SK-N-SH (cell line): ENCODE results near the gene GLS. TPM values are rescaled to one million over a fixed set of nuclear protein-coding genes. Genes with fewer than 3 reads are reported as not detected.

ENCODE experiments used
- CTCF ChIA-PET: fragments of 300-600, 350-600 bp; formaldehyde crosslinking; extraction: SDS; loops from one replicate; lab custom pipeline; 2021; lab: Yijun Ruan, JAX
- POLR2A ChIA-PET: fragments of 350-600 bp; sonication (Branson Sonifier 250); formaldehyde crosslinking; extraction: SDS; loops from one replicate; lab custom pipeline; 2020; ENCODE audit warnings: antibody characterized with exemption, inconsistent platforms; lab: Yijun Ruan, JAX
- DNase-seq: peaks from one replicate; pipeline ENCODE4 v3.0.0; 2012
- H2AFZ ChIP-seq: fragments of 200-600 bp; sonication (generic); 2 replicates; pipeline ENCODE4 v1.8.1; 2016; ENCODE audit warnings: antibody characterized with exemption, mild to moderate bottlenecking, low read depth
- H3F3A ChIP-seq: fragments of 200-600 bp; sonication (generic); replicated peaks from 2 replicates; pipeline ENCODE3; 2016; ENCODE audit warnings: antibody characterized with exemption, mild to moderate bottlenecking; ENCODE audit not compliant: insufficient read depth
- H3K27ac ChIP-seq, 2 experiments: fragments of 200-500 bp in 1 of 2; fragments of 200-600 bp in 1 of 2; sonication (Bioruptor generic) in 1 of 2; sonication (generic), shearing (Covaris generic) in 1 of 2; 2 replicates each; pipeline versions ENCODE4 v1.5.1 to v1.6.1; 2014 to 2016; ENCODE audit warnings: low read depth in 2 of 2, inconsistent platforms in 1 of 2, low read length in 1 of 2, mild to moderate bottlenecking in 1 of 2, mixed read lengths in 1 of 2
- H3K27me3 ChIP-seq: fragments of 200-600 bp; sonication (generic), shearing (Covaris generic); 2 replicates; pipeline ENCODE4 v1.6.1; 2016; ENCODE audit warnings: mixed run types; ENCODE audit not compliant: insufficient read depth
- H3K36me3 ChIP-seq, 2 experiments: fragments of 200-500 bp in 1 of 2; fragments of 200-600 bp in 1 of 2; sonication (Bioruptor generic) in 1 of 2; sonication (generic) in 1 of 2; replicated peaks in 1 of 2; 2 replicates each; pipeline versions ENCODE3 to v1.5.1; 2014 to 2016; ENCODE audit warnings: low read length in 1 of 2, mild to moderate bottlenecking in 1 of 2; ENCODE audit not compliant: insufficient read depth in 2 of 2, control insufficient read depth in 1 of 2
- H3K4me1 ChIP-seq, 2 experiments: fragments of 200-500 bp in 1 of 2; fragments of 200-600 bp in 1 of 2; sonication (Bioruptor generic) in 1 of 2; sonication (generic), shearing (Covaris generic) in 1 of 2; 2 replicates each; pipeline versions ENCODE4 v1.5.1 to v1.6.1; 2014 to 2016; ENCODE audit warnings: low read depth in 1 of 2, low read length in 1 of 2, mixed run types in 1 of 2; ENCODE audit not compliant: insufficient read depth in 2 of 2, control insufficient read depth in 1 of 2
- H3K4me2 ChIP-seq: fragments of 200-600 bp; sonication (generic), shearing (Covaris generic); 2 replicates; pipeline ENCODE4 v1.6.1; 2017; ENCODE audit warnings: mixed run types
- H3K4me3 ChIP-seq, 2 experiments: fragments of 200-500 bp in 1 of 2; fragments of 200-600 bp in 1 of 2; sonication (Bioruptor generic) in 1 of 2; sonication (generic), shearing (Covaris generic) in 1 of 2; 2 replicates each; pipeline versions ENCODE4 v1.5.1 to v1.8.1; 2014 to 2016; ENCODE audit warnings: low read depth in 2 of 2, inconsistent platforms in 1 of 2, low read length in 1 of 2, mild to moderate bottlenecking in 1 of 2, mixed read lengths in 1 of 2, moderate library complexity in 1 of 2
- H3K79me2 ChIP-seq: fragments of 200-600 bp; sonication (generic); 2 replicates; pipeline ENCODE4 v1.8.1; 2017; ENCODE audit warnings: mild to moderate bottlenecking; ENCODE audit not compliant: insufficient read depth
- H3K9ac ChIP-seq: fragments of 200-600 bp; sonication (generic); 2 replicates; pipeline ENCODE4 v1.6.1; 2017; ENCODE audit warnings: mixed run types
- H3K9me2 ChIP-seq: fragments of 200-600 bp; sonication (generic); 2 replicates; pipeline ENCODE4 v1.6.1; 2017; ENCODE audit warnings: mixed run types
- H3K9me3 ChIP-seq: fragments of 200-600 bp; sonication (generic); 2 replicates; pipeline ENCODE4 v1.6.1; 2017; ENCODE audit warnings: mixed run types, mild to moderate bottlenecking, moderate library complexity
- H4K20me1 ChIP-seq: fragments of 200-600 bp; sonication (generic); 2 replicates; pipeline ENCODE4 v1.6.1; 2017; ENCODE audit warnings: mild to moderate bottlenecking, mixed run types; ENCODE audit not compliant: insufficient read depth
- ELF1 ChIP-seq: IDR thresholded peaks from 2 replicates; pipeline ENCODE4 v1.4.0; 2012
- EZH2phosphoT487 ChIP-seq: fragments of 200-600 bp; sonication (generic); IDR thresholded peaks from 2 replicates; pipeline ENCODE4 v1.6.1; 2017; ENCODE audit warnings: low read depth, mixed run types, mild to moderate bottlenecking, antibody characterized with exemption, moderate library complexity, borderline replicate concordance
- FOSL2 ChIP-seq: IDR thresholded peaks from 2 replicates; pipeline ENCODE4 v1.4.0; 2012; ENCODE audit warnings: low read depth, mild to moderate bottlenecking, moderate library complexity, borderline replicate concordance
- FOXJ3 ChIP-seq: sonication (generic); formaldehyde crosslinking; IDR thresholded peaks from 2 replicates; pipeline ENCODE4 v1.5.1; 2020; ENCODE audit warnings: mild to moderate bottlenecking, missing genetic modification reagents
- FOXM1 ChIP-seq: IDR thresholded peaks from 2 replicates; pipeline ENCODE4 v1.4.0; 2012; ENCODE audit warnings: low read depth, mild to moderate bottlenecking
- GATA2 ChIP-seq: sonication (generic); formaldehyde crosslinking; IDR thresholded peaks from 2 replicates; pipeline ENCODE4 v1.5.0; 2020; ENCODE audit warnings: mild to moderate bottlenecking, missing genetic modification reagents
- MEF2A ChIP-seq: IDR thresholded peaks from 2 replicates; pipeline ENCODE4 v1.4.0; 2012; ENCODE audit warnings: low read depth, borderline replicate concordance
- MXI1 ChIP-seq: IDR thresholded peaks from 2 replicates; pipeline ENCODE4 v1.6.1; 2012; ENCODE audit warnings: mild to moderate bottlenecking, low read depth, low read length, improper control_type of control experiment
- NFIC ChIP-seq: IDR thresholded peaks from 2 replicates; pipeline ENCODE4 v1.4.0; 2012; ENCODE audit warnings: borderline replicate concordance
- POLR2AphosphoS5 ChIP-seq: IDR thresholded peaks from 2 replicates; pipeline ENCODE4 v1.6.1; 2012; ENCODE audit warnings: low read depth, low read length
- RAD21 ChIP-seq: IDR thresholded peaks from 2 replicates; pipeline ENCODE4 v1.6.1; 2012; ENCODE audit warnings: mild to moderate bottlenecking, low read length
- RFX5 ChIP-seq: IDR thresholded peaks from 2 replicates; pipeline ENCODE4 v1.6.1; 2012; ENCODE audit warnings: mild to moderate bottlenecking, improper control_type of control experiment, low read length
- SIN3A ChIP-seq: IDR thresholded peaks from 2 replicates; pipeline ENCODE4 v1.6.1; 2012; ENCODE audit warnings: low read depth, mild to moderate bottlenecking, low read length, moderate library complexity, borderline replicate concordance
- SMC3 ChIP-seq: IDR thresholded peaks from 2 replicates; pipeline ENCODE4 v1.6.1; 2012; ENCODE audit warnings: low read depth, low read length, improper control_type of control experiment
- TAF1 ChIP-seq: IDR thresholded peaks from 2 replicates; pipeline ENCODE4 v1.6.1; 2012; ENCODE audit warnings: low read depth, mild to moderate bottlenecking, low read length, moderate library complexity, borderline replicate concordance
- YY1 ChIP-seq: IDR thresholded peaks from 2 replicates; pipeline ENCODE4 v1.4.0; 2012; ENCODE audit warnings: low read depth, mild to moderate bottlenecking
- WGBS: methylation state at CpG from one replicate; pipeline ENCODE4 v1.1.6; 2017; ENCODE audit warnings: low lambda C conversion rate; 5-methylcytosine and 5-hydroxymethylcytosine counted together
- polyA plus RNA-seq, 3 experiments: library from polyadenylated mRNA; depleted of rRNA; stranded (reverse); fragments of >200 nt; gene quantifications; 2 replicates each; pipeline ENCODE4 v1.2.3, GENCODE V29; 2012
- TF ChIP-seq, protein P1 (sequence below): IDR thresholded peaks from 2 replicates; pipeline ENCODE4 v1.4.0; 2012; ENCODE audit warnings: low read depth, borderline replicate concordance
- TF ChIP-seq, protein P2 (sequence below): IDR thresholded peaks from 2 replicates; pipeline ENCODE4 v1.4.0; 2012; ENCODE audit warnings: low read depth
- TF ChIP-seq, protein P3 (sequence below): IDR thresholded peaks from 2 replicates; pipeline ENCODE4 v1.4.0; 2012; ENCODE audit warnings: low read depth, borderline replicate concordance
- TF ChIP-seq, protein P4 (sequence below): fragments of 150-350 bp; IDR thresholded peaks from 2 replicates; pipeline ENCODE4 v1.6.1; 2016; ENCODE audit warnings: mild to moderate bottlenecking, low read depth, low read length
- TF ChIP-seq, protein P5 (sequence below): IDR thresholded peaks from 2 replicates; pipeline ENCODE4 v1.6.1; 2012; ENCODE audit warnings: mild to moderate bottlenecking, low read depth, low read length, moderate library complexity
- TF ChIP-seq, protein P6 (sequence below): fragments of 200-600 bp; sonication (generic); IDR thresholded peaks from 2 replicates; pipeline ENCODE4 v1.6.1; 2017; ENCODE audit warnings: antibody characterized with exemption, mild to moderate bottlenecking, moderate library complexity

Gene GLS
- polyA plus RNA-seq (2012; rRNA removed), result 37.2 and 58.5 TPM in 2 replicates
- polyA plus RNA-seq (2012; cell fraction: cytosol; rRNA removed), result 42.9 and 63.8 TPM in 2 replicates
- 69.8 and 184 TPM in 2 replicates for polyA plus RNA-seq (2012; cell fraction: nucleus; rRNA removed)

DNA sequence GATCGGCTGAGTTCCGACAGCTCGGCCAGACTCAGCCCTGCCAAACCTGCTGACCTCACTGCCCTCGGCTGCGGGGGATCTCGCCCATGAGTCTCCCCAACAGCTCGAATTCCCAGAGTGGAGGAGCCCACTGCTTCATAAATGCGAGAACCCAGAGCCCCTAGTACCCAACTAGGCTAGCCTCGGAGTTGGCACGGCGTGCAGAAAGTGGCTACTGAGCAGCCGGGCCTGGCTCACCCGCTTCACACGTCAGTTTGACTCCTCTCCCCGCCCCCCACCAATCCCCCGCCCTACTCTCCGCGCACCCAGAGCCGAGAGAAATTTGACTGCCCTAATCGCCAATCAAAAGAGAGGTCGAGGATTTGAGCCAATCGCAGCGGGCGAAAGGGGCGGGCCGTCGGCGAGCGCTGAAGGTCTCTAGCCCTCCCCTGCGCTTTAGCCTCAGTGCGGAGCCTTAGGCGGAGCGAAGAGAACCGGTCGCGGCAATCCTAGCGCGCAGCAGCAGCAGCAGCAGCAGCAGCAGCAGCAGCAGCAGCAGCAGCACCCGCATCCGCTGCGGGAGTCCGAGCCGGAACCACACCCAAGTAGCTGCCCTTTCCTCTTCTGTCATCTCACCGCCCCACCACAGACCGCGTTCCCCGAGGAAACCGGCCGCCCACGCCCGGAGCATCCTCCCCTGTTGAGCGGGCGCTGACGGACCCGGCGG, at the start of gene GLS:
Gene GLS, plus strand, starts transcription at position 444 of the 706 bp plus-strand sequence. CDS start 264 bp downstream, outside the sequence.
- Histone ChIP-seq H3K27me3 (no peaks in the 10 kb centered on the region), H2AFZ (peak within 1 kb of the TSS; percentile 92), H3K4me2 (peak within 1 kb of the TSS; percentile 96), H3K4me3 (peak within 1 kb of the TSS; percentile 74 to 97), H3K9me3 (no peaks in the 10 kb centered on the region), H3K4me1 (peaks cover 6 to 13% of the 10 kb centered on the region in 2 experiments; a peak in 3 of 4 replicates), H3F3A (peaks cover 29% of the 10 kb centered on the region), H4K20me1 (peaks cover 39% of the 10 kb centered on the region), H3K36me3 (peaks cover 19% of the 10 kb centered on the region in 2 experiments), H3K79me2 (peaks cover 49% of the 10 kb centered on the region), H3K27ac (peak within 1 kb of the TSS; percentile 85 to 96), H3K9ac (peak within 1 kb of the TSS; percentile 80), H3K9me2 (no peaks in the 10 kb centered on the region)
- WGBS, result under 1% methylated on average over 26 of the region's 56 CpGs
- POLR2A ChIA-PET, result interaction anchor here (0.6 to 1.0 kb wide), 2 partner anchors 74 to 172 kb away, joined by 3 to 6 read pairs; no protein-coding TSS in a partner anchor
- CTCF ChIA-PET, result interaction anchor here (0.9 to 1.5 kb wide), 2 partner anchors 30 to 355 kb away, joined by 3 to 5 read pairs; no protein-coding TSS in a partner anchor
- peak; percentile 95 for DNase-seq
- TF ChIP-seq POLR2AphosphoS5 (peak; percentile 100), FOSL2 (no peak), MXI1 (peak; percentile 40; the same call in 1 of the 2 replicates), SMC3 (no peak), FOXM1 (no peak), GATA2 (no peak), RFX5 (no peak), MEF2A (no peak), EZH2phosphoT487 (no peak), YY1 (no peak), FOXJ3 (no peak), RAD21 (no peak), SIN3A (peak; percentile 92; the same call in 1 of the 2 replicates), NFIC (no peak; the same call in 1 of the 2 replicates), TAF1 (peak; percentile 99), ELF1 (no peak)
- TF ChIP-seq, protein P1, sequence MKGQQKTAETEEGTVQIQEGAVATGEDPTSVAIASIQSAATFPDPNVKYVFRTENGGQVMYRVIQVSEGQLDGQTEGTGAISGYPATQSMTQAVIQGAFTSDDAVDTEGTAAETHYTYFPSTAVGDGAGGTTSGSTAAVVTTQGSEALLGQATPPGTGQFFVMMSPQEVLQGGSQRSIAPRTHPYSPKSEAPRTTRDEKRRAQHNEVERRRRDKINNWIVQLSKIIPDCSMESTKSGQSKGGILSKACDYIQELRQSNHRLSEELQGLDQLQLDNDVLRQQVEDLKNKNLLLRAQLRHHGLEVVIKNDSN, result no peak
- TF ChIP-seq, protein P2, sequence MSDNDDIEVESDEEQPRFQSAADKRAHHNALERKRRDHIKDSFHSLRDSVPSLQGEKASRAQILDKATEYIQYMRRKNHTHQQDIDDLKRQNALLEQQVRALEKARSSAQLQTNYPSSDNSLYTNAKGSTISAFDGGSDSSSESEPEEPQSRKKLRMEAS, result no peak
- TF ChIP-seq, protein P3, sequence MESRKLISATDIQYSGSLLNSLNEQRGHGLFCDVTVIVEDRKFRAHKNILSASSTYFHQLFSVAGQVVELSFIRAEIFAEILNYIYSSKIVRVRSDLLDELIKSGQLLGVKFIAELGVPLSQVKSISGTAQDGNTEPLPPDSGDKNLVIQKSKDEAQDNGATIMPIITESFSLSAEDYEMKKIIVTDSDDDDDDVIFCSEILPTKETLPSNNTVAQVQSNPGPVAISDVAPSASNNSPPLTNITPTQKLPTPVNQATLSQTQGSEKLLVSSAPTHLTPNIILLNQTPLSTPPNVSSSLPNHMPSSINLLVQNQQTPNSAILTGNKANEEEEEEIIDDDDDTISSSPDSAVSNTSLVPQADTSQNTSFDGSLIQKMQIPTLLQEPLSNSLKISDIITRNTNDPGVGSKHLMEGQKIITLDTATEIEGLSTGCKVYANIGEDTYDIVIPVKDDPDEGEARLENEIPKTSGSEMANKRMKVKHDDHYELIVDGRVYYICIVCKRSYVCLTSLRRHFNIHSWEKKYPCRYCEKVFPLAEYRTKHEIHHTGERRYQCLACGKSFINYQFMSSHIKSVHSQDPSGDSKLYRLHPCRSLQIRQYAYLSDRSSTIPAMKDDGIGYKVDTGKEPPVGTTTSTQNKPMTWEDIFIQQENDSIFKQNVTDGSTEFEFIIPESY, result no peak
- TF ChIP-seq, protein P4, sequence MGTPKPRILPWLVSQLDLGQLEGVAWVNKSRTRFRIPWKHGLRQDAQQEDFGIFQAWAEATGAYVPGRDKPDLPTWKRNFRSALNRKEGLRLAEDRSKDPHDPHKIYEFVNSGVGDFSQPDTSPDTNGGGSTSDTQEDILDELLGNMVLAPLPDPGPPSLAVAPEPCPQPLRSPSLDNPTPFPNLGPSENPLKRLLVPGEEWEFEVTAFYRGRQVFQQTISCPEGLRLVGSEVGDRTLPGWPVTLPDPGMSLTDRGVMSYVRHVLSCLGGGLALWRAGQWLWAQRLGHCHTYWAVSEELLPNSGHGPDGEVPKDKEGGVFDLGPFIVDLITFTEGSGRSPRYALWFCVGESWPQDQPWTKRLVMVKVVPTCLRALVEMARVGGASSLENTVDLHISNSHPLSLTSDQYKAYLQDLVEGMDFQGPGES, result peak; percentile 50
- TF ChIP-seq, protein P5, sequence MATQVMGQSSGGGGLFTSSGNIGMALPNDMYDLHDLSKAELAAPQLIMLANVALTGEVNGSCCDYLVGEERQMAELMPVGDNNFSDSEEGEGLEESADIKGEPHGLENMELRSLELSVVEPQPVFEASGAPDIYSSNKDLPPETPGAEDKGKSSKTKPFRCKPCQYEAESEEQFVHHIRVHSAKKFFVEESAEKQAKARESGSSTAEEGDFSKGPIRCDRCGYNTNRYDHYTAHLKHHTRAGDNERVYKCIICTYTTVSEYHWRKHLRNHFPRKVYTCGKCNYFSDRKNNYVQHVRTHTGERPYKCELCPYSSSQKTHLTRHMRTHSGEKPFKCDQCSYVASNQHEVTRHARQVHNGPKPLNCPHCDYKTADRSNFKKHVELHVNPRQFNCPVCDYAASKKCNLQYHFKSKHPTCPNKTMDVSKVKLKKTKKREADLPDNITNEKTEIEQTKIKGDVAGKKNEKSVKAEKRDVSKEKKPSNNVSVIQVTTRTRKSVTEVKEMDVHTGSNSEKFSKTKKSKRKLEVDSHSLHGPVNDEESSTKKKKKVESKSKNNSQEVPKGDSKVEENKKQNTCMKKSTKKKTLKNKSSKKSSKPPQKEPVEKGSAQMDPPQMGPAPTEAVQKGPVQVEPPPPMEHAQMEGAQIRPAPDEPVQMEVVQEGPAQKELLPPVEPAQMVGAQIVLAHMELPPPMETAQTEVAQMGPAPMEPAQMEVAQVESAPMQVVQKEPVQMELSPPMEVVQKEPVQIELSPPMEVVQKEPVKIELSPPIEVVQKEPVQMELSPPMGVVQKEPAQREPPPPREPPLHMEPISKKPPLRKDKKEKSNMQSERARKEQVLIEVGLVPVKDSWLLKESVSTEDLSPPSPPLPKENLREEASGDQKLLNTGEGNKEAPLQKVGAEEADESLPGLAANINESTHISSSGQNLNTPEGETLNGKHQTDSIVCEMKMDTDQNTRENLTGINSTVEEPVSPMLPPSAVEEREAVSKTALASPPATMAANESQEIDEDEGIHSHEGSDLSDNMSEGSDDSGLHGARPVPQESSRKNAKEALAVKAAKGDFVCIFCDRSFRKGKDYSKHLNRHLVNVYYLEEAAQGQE, result peak; percentile 60; the same call in 1 of the 2 replicates
- TF ChIP-seq, protein P6, sequence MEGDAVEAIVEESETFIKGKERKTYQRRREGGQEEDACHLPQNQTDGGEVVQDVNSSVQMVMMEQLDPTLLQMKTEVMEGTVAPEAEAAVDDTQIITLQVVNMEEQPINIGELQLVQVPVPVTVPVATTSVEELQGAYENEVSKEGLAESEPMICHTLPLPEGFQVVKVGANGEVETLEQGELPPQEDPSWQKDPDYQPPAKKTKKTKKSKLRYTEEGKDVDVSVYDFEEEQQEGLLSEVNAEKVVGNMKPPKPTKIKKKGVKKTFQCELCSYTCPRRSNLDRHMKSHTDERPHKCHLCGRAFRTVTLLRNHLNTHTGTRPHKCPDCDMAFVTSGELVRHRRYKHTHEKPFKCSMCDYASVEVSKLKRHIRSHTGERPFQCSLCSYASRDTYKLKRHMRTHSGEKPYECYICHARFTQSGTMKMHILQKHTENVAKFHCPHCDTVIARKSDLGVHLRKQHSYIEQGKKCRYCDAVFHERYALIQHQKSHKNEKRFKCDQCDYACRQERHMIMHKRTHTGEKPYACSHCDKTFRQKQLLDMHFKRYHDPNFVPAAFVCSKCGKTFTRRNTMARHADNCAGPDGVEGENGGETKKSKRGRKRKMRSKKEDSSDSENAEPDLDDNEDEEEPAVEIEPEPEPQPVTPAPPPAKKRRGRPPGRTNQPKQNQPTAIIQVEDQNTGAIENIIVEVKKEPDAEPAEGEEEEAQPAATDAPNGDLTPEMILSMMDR, result no peak
